HG03095 (cell line): ENCODE results near the gene PLCB3.

ENCODE experiments used
- ATAC-seq: cut with Tn5 transposase; IDR thresholded peaks from one replicate; pipeline ENCODE4 v1.9.1; 2021; ENCODE audit warnings: moderate library complexity; ENCODE audit not compliant: unreplicated experiment

PLCB3 gene

GRCh38 chr11:64249563-64250414 lies 1.5 kb upstream of the PLCB3 start:
- ATAC-seq: no peak

GRCh38 chr11:64250415-64251015 lies 815 bp upstream of the PLCB3 start:
- no peak for ATAC-seq

GRCh38 chr11:64251753-64252002 lies 348 bp downstream of the PLCB3 start:
- ATAC-seq: no peak

- ATAC-seq: no peak
Measured at GRCh38 chr11:64252003-64252872, 908 bp downstream of the PLCB3 start.

GRCh38 chr11:64253043-64253442 lies 1.7 kb downstream of the PLCB3 start:
- ATAC-seq: no peak

- ATAC-seq: no peak
Measured at GRCh38 chr11:64253481-64253880, 2.2 kb downstream of the PLCB3 start.

- ATAC-seq: no peak
Measured at GRCh38 chr11:64254326-64254725, 3.0 kb downstream of the PLCB3 start.

GRCh38 chr11:64255135-64256128 lies 4.1 kb downstream of the PLCB3 start:
- no peak for ATAC-seq

GRCh38 chr11:64256300-64256699 lies 5.0 kb downstream of the PLCB3 start:
- ATAC-seq: no peak

- ATAC-seq: no peak
Measured at GRCh38 chr11:64258356-64258755, 7.0 kb downstream of the PLCB3 start.

- no peak for ATAC-seq
Measured at GRCh38 chr11:64258946-64259532, 7.7 kb downstream of the PLCB3 start.

GRCh38 chr11:64259533-64260067 lies 8.3 kb downstream of the PLCB3 start:
- ATAC-seq: no peak

GRCh38 chr11:64260147-64260708 lies 8.9 kb downstream of the PLCB3 start:
- ATAC-seq: no peak

- no peak for ATAC-seq
Measured at GRCh38 chr11:64261556-64262080, 10.3 kb downstream of the PLCB3 start.

- ATAC-seq: no peak
Measured at GRCh38 chr11:64262271-64263002, 11.1 kb downstream of the PLCB3 start.

GRCh38 chr11:64263021-64263946 lies 12.0 kb downstream of the PLCB3 start:
- no peak for ATAC-seq

GRCh38 chr11:64263947-64264317 lies 12.6 kb downstream of the PLCB3 start:
- no peak for ATAC-seq

GRCh38 chr11:64264371-64264852 lies 13.1 kb downstream of the PLCB3 start:
- ATAC-seq: no peak
